ENCODE data around the gene ZNF76. TPM values are rescaled to one million over a fixed set of nuclear protein-coding genes. Genes with fewer than 3 reads are reported as not detected.

ZNF76 gene
- total RNA-seq, 3 donors from 2014 or later = 33.2 to 42.6 (median 36.2) TPM

DNA sequence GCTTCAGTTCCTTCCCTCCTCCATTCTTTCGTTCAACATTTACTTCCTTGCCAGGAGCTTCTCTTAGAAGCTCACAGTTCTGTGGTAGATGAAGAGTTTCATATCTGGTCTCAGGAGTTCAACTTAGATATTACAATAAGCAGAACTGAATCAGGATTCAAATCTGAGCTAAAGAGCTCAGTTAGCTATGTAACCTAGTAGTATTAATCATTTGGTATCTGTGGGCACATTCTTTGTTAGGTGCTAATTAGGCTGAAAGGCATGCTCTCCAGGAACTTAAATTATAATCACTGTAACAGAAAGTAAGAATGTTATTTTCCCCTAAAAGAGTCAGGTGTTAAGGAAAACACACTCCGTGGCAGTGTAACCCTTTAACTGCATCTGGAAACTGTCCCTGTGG, 8.4 kb downstream of the ZNF76 start:
- Histone ChIP-seq H3K4me1 (ENCODE audit: low read depth) (no peaks in the 10 kb centered on the region), H3K4me3 (no peak overlapping the region), H3K36me3 (ENCODE audit: low read depth) (no peaks in the 10 kb centered on the region), H3K9me3 (no peaks in the 10 kb centered on the region)
- no peak for ATAC-seq
- TF ChIP-seq, protein P1, sequence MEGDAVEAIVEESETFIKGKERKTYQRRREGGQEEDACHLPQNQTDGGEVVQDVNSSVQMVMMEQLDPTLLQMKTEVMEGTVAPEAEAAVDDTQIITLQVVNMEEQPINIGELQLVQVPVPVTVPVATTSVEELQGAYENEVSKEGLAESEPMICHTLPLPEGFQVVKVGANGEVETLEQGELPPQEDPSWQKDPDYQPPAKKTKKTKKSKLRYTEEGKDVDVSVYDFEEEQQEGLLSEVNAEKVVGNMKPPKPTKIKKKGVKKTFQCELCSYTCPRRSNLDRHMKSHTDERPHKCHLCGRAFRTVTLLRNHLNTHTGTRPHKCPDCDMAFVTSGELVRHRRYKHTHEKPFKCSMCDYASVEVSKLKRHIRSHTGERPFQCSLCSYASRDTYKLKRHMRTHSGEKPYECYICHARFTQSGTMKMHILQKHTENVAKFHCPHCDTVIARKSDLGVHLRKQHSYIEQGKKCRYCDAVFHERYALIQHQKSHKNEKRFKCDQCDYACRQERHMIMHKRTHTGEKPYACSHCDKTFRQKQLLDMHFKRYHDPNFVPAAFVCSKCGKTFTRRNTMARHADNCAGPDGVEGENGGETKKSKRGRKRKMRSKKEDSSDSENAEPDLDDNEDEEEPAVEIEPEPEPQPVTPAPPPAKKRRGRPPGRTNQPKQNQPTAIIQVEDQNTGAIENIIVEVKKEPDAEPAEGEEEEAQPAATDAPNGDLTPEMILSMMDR (IDR thresholded peaks at IDR 0.05) = no peak
- no peak for DNase-seq
- intact Hi-C loops (cut with DNase I, micrococcal nuclease) = no loop called here

DNA sequence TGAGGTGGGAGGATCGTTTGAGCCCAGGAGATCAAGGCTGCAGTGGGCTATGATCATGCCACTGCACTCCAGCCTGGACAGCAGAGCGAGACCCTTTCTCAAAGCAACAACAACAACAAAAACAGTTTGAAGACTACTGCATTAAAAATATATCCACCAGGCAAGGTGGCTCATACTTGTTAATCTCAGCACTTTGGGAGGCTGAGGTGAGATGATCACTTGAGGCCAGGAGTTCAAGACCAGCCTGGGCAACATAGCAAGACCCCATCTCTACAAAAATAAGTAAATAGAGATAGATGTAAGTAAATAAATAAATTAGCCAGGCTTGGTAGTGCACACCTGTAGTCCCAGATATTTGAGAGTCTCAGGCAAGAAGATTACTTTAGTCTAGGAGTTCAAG, 12.5 kb downstream of the ZNF76 start:
- ATAC-seq (no peak), DNase-seq (no peak)
- no peaks in the 10 kb centered on the region for H3K4me1 ChIP-seq (ENCODE audit: low read depth)
- no peak overlapping the region for H3K4me3 ChIP-seq
- H3K9me3 ChIP-seq = no peaks in the 10 kb centered on the region
- H3K36me3 ChIP-seq (ENCODE audit: low read depth) = no peaks in the 10 kb centered on the region
- intact Hi-C loops (cut with DNase I, micrococcal nuclease) = no loop called here
- TF ChIP-seq, protein P1 (IDR thresholded peaks at IDR 0.05) = no peak

DNA sequence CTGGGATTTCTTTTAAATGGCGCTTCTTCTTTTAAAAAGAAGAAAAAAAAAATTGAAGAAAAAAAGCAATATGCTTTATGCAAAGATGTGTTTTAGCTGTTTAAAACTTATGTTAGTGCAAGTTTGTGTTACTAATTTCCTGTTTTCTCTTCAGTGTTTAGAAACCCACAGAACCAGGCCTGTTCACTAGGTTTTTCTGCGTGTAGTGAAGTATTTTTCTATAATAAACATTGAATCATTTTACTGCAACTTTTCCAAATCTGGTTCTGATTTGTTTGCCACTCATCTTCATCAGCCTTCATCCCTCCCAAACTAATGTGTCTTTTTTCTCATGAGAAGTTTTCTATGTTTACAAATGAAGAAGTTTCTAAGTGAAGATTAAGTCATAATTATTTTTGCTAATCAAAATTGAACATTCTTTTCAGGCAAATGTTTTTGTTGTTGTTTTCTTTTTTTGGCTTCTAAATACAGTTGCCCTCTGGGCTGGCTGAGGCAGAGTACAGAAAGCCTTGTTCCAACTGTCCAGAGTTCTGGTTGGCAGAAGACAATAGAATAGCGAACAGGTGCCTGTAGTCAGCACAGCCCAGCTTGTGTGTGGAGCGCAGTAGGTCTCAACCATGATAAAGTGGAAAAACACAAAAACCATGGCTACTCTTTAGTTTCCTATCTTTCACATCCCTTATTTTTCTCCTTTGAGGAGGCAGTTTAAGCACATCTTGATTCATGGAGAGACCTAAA, 14.5 kb downstream of the ZNF76 start:
- DNase-seq = no peak
- ATAC-seq = no peak
- Histone ChIP-seq H3K9me3 (no peaks in the 10 kb centered on the region), H3K36me3 (ENCODE audit: low read depth) (no peaks in the 10 kb centered on the region), H3K4me3 (no peak overlapping the region), H3K4me1 (ENCODE audit: low read depth) (no peaks in the 10 kb centered on the region)
- intact Hi-C loops (cut with DNase I, micrococcal nuclease) = no loop called here
- TF ChIP-seq, protein P1 (IDR thresholded peaks at IDR 0.05) = no peak

DNA sequence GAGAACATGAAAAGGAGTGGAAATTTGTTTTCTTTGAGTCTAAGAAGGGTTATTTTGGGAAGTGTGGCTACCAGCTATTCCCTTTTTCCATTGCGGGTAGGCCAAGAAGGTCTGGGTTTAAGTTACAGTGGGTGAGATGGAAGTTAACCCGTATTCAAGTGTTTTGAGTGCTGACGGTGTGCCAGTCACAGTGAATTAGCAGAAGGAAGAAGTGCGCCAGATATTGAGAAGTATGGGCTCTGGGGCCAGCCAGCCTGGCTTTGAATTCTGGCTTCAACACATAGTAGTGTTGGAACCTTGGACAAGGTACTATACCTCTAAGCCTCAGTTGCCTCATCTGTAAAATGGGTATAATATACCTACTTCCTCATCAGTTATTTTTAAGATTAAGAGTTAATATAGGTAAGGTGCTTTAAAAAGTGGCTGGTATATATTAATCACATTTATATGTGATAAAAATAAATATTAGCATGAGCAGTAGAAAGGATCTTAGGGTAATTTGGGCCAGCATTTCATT, 16.3 kb downstream of the ZNF76 start:
- Histone ChIP-seq H3K9me3 (no peaks in the 10 kb centered on the region), H3K36me3 (ENCODE audit: low read depth) (no peaks in the 10 kb centered on the region), H3K4me1 (ENCODE audit: low read depth) (no peaks in the 10 kb centered on the region), H3K4me3 (no peak overlapping the region)
- TF ChIP-seq, protein P1 (IDR thresholded peaks at IDR 0.05) = no peak
- ATAC-seq (no peak), DNase-seq (no peak)
- intact Hi-C loops (cut with DNase I, micrococcal nuclease) = no loop called here

DNA sequence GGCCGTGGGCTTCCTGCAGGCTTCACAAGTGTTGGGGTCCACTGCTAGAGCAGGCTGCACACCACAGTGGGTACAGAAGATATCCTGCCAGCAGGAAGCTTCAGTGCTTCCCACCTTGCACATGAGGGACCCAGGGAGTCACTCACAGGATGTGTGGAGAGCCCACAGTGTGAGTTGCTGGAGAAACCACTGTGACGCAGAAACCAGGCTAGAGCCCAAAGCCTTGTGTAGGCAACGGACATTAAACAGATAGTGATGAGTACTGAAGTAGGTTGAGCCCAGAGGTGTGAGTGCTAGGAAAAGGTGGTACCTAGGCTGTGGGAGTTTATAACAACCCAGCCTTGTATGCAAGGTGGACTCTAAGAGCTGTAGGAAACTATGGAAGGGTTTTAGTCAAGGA, 19.2 kb downstream of the ZNF76 start:
- Histone ChIP-seq H3K4me3 (no peak overlapping the region), H3K9me3 (no peaks in the 10 kb centered on the region), H3K36me3 (ENCODE audit: low read depth) (no peaks in the 10 kb centered on the region), H3K4me1 (ENCODE audit: low read depth) (no peaks in the 10 kb centered on the region)
- ATAC-seq (no peak), DNase-seq (no peak)
- intact Hi-C loops (cut with DNase I, micrococcal nuclease) = no loop called here
- TF ChIP-seq, protein P1 (IDR thresholded peaks at IDR 0.05) = no peak

All from mucosa of descending colon (tissue), 3 donors.